ACHN (cell line): ENCODE results near the gene SPANXN1.
"Not testable (repeated sequence)": the region's sequence is repeated elsewhere in the genome, so short reads cannot be mapped to it uniquely, and the experiment has no call there.

Experiments
- DNase-seq: peaks from one replicate; pipeline ENCODE4 v3.0.0-alpha.2; 2015
- in situ Hi-C: cut with HindIII; loops from 2 replicates; pipeline ENCODE4 v1.10.0; 2017; ENCODE audit warnings: low sequenced_read_pairs, low pct_ligation_motif_present, low pct_unique_long_range_greater_than_20kb

The SPANXN1 gene

GRCh38 chrX:145247203-145247602 is at the start of gene SPANXN1:
Gene SPANXN1, plus strand, starts transcription at chrX:145247503. Its CDS starts 84 bp downstream, at chrX:145247587.
- in situ Hi-C loops, result not testable (repeated sequence)

GRCh38 chrX:145199078-145199477 is 48.2 kb upstream of the SPANXN1 start:
- DNase-seq, result no peak
- in situ Hi-C loops, result no loop called here

More at GRCh38 chrX:145247203-145247602, at the start of gene SPANXN1:
- not testable (repeated sequence) for DNase-seq

GRCh38 chrX:145213504-145213903 is 33.8 kb upstream of the SPANXN1 start:
- peak; percentile 8 for DNase-seq
- in situ Hi-C loops, result no loop called here

- DNase-seq, result no peak
- in situ Hi-C loops, result no loop called here
These were observed 44.9 kb downstream of the SPANXN1 start for GRCh38 chrX:145292218-145292617.
